AG08396 (cell line): ENCODE data around the gene LIN52.
A peak's percentile ranks its signal among the peaks of the same experiment; 100 is the strongest.

Experiments
- DNase-seq: peaks from one replicate; pipeline ENCODE4 v3.0.0; 2012; ENCODE audit warnings: low spot score, mixed read lengths

LIN52 gene

GRCh38 chr14:74237441-74237840, 152.7 kb downstream of the LIN52 start:
- no peak for DNase-seq

- no peak for DNase-seq
These were observed 154.5 kb downstream of the LIN52 start, which contains the start of gene VSX2 for GRCh38 chr14:74238974-74239847. VSX2 (plus strand) TSS chr14:74239449; CDS start chr14:74239562, 113 bp downstream.

- DNase-seq = peak; percentile 40
These were observed 155.4 kb downstream of the LIN52 start for GRCh38 chr14:74239848-74240793.

- DNase-seq = peak; percentile 43
These were observed 156.3 kb downstream of the LIN52 start for GRCh38 chr14:74240794-74241651.

- DNase-seq = no peak
These were observed 156.9 kb downstream of the LIN52 start for GRCh38 chr14:74241652-74242017.

GRCh38 chr14:74242021-74242779, 157.4 kb downstream of the LIN52 start:
- DNase-seq = no peak

- DNase-seq = no peak
These were observed 158.0 kb downstream of the LIN52 start for GRCh38 chr14:74242780-74243042.

- DNase-seq = no peak
These were observed 158.3 kb downstream of the LIN52 start for GRCh38 chr14:74243051-74243450.

GRCh38 chr14:74244115-74244514, 159.4 kb downstream of the LIN52 start:
- no peak for DNase-seq

- no peak for DNase-seq
These were observed 160.5 kb downstream of the LIN52 start for GRCh38 chr14:74245292-74245691.

GRCh38 chr14:74246542-74246941, 161.8 kb downstream of the LIN52 start:
- no peak for DNase-seq

- no peak for DNase-seq
These were observed 163.3 kb downstream of the LIN52 start for GRCh38 chr14:74248017-74248416.

- DNase-seq = no peak
These were observed 164.9 kb downstream of the LIN52 start for GRCh38 chr14:74249433-74250375.
